LNCaP clone FGC (cell line): ENCODE data around the gene RSPH4A.

Source experiments
- DNase-seq: peaks from one replicate; pipeline ENCODE4 v3.0.0-alpha.2; 2011; ENCODE audit warnings: low read depth
- H3K4me3 ChIP-seq: 2 replicates; pipeline ENCODE4 v1.5.1; 2011; ENCODE audit warnings: mild to moderate bottlenecking, low read depth, low read length, control low read depth
- CTCF ChIP-seq: IDR thresholded peaks from 2 replicates; pipeline ENCODE4 v1.5.1; 2012; ENCODE audit warnings: mild to moderate bottlenecking; ENCODE audit not compliant: control insufficient read depth, insufficient read depth; ENCODE audit errors: extremely low read depth

RSPH4A gene

GRCh38 chr6:116575227-116575626 lies 41.1 kb upstream of the RSPH4A start:
- no peak for DNase-seq
- no peak for TF ChIP-seq CTCF
- H3K4me3 ChIP-seq = no peak overlapping the region

GRCh38 chr6:116577486-116577885 lies 38.8 kb upstream of the RSPH4A start:
- no peak for DNase-seq
- no peak for TF ChIP-seq CTCF
- H3K4me3 ChIP-seq = no peak overlapping the region

- no peak for DNase-seq
- no peak for TF ChIP-seq CTCF
- no peak overlapping the region for H3K4me3 ChIP-seq
Observed at GRCh38 chr6:116578335-116578734, 37.9 kb upstream of the RSPH4A start.

GRCh38 chr6:116579143-116579542 lies 37.1 kb upstream of the RSPH4A start:
- DNase-seq = no peak
- TF ChIP-seq CTCF = no peak
- no peak overlapping the region for H3K4me3 ChIP-seq

- no peak for TF ChIP-seq CTCF
- no peak for DNase-seq
- no peak overlapping the region for H3K4me3 ChIP-seq
Observed at GRCh38 chr6:116580198-116580597, 36.1 kb upstream of the RSPH4A start.

GRCh38 chr6:116586276-116586675 lies 30.0 kb upstream of the RSPH4A start:
- H3K4me3 ChIP-seq = no peak overlapping the region
- DNase-seq = no peak
- TF ChIP-seq CTCF = no peak

- TF ChIP-seq CTCF = no peak
- no peak for DNase-seq
- H3K4me3 ChIP-seq = no peak overlapping the region
Observed at GRCh38 chr6:116586738-116587137, 29.5 kb upstream of the RSPH4A start.
